H1 (cell line): ENCODE data around the gene LYRM4. TPM values are rescaled to one million over a fixed set of nuclear protein-coding genes. Genes with fewer than 3 reads are reported as not detected.

Experiments
- CTCF ChIA-PET: fragments of 300-600 bp; sonication (Branson Sonifier 250); formaldehyde crosslinking; loops from one replicate; lab custom pipeline; 2021; ENCODE audit not compliant: partially characterized antibody; lab: Charles Lee
- POLR2A ChIA-PET: fragments of 300-600 bp; sonication (Branson Sonifier 250); formaldehyde crosslinking; loops from one replicate; lab custom pipeline; 2021; ENCODE audit warnings: inconsistent platforms; ENCODE audit not compliant: partially characterized antibody; lab: Charles Lee
- DNase-seq, 2 experiments: peaks; one replicate each; pipeline versions ENCODE4 v3.0.0 to v3.0.0-alpha.2; 2010 to 2022; ENCODE audit warnings: low spot score in 2 of 2, low read depth in 1 of 2, mixed read lengths in 1 of 2
- FAIRE-seq: peaks from 2 replicates; lab custom pipeline; 2011; peaks lifted over from hg19 to GRCh38; lab: Jason Lieb, UNC
- H2AFZ ChIP-seq: 2 replicates; pipeline ENCODE4 v1.8.1; 2012; ENCODE audit warnings: low read length, inconsistent platforms
- H2AK5ac ChIP-seq: 2 replicates; pipeline ENCODE4 v1.6.1; 2013; ENCODE audit warnings: low read depth, low read length
- H2BK120ac ChIP-seq: replicated peaks from 2 replicates; pipeline ENCODE3; 2013; ENCODE audit warnings: low read depth, low read length, inconsistent platforms
- H2BK12ac ChIP-seq: 2 replicates; pipeline ENCODE4 v1.6.1; 2013; ENCODE audit warnings: low read depth, low read length
- H2BK15ac ChIP-seq: 2 replicates; pipeline ENCODE4 v1.6.1; 2013; ENCODE audit warnings: low read length
- H2BK20ac ChIP-seq: 2 replicates; pipeline ENCODE4 v1.6.1; 2013; ENCODE audit warnings: low read length
- H2BK5ac ChIP-seq: 2 replicates; pipeline ENCODE4 v1.6.1; 2013; ENCODE audit warnings: low read depth, low read length
- H3K14ac ChIP-seq: 2 replicates; pipeline ENCODE4 v1.6.1; 2013; ENCODE audit warnings: inconsistent platforms; ENCODE audit not compliant: insufficient read length
- H3K18ac ChIP-seq: 2 replicates; pipeline ENCODE4 v1.6.1; 2013; ENCODE audit warnings: low read length; ENCODE audit errors: extremely low read depth
- H3K23ac ChIP-seq: 2 replicates; pipeline ENCODE4 v1.6.1; 2013; ENCODE audit warnings: inconsistent platforms; ENCODE audit not compliant: insufficient read length
- H3K23me2 ChIP-seq: 2 replicates; pipeline ENCODE4 v1.6.1; 2013; ENCODE audit warnings: low read depth, low read length
- H3K27ac ChIP-seq: 2 replicates; pipeline ENCODE4 v1.6.1; 2011; ENCODE audit warnings: low read depth, low read length, inconsistent platforms
- H3K27me3 ChIP-seq, 4 experiments: replicated peaks in 1 of 4; 1 replicate in 1 of 4; 2 replicates in 3 of 4; pipeline versions ENCODE4 v1.6.1 to v1.8.1; 2011 to 2013; ENCODE audit warnings: low read length in 3 of 4, mild to moderate bottlenecking in 3 of 4, inconsistent platforms in 2 of 4, mixed read lengths in 2 of 4, moderate library complexity in 1 of 4; ENCODE audit not compliant: control insufficient read depth in 3 of 4, insufficient read depth in 3 of 4; ENCODE audit errors: extremely low read depth in 1 of 4
- H3K36me3 ChIP-seq, 4 experiments: 2 replicates each; pipeline versions ENCODE4 v1.6.1 to v1.8.1; 2011 to 2013; ENCODE audit warnings: mild to moderate bottlenecking in 4 of 4, low read length in 3 of 4, moderate library complexity in 2 of 4, control low read depth in 1 of 4, inconsistent platforms in 1 of 4; ENCODE audit not compliant: insufficient read depth in 4 of 4, control insufficient read depth in 2 of 4
- H3K4ac ChIP-seq: replicated peaks from 2 replicates; pipeline ENCODE3; 2013; ENCODE audit warnings: low read length, low read depth, mixed read lengths, inconsistent platforms; ENCODE audit not compliant: insufficient read length
- H3K4me1 ChIP-seq, 4 experiments: replicated peaks in 1 of 4; 1 replicate in 1 of 4; 2 replicates in 3 of 4; pipeline versions ENCODE4 v1.6.1 to v1.8.1; 2011 to 2013; ENCODE audit warnings: low read length in 3 of 4, inconsistent platforms in 2 of 4, mixed read lengths in 1 of 4; ENCODE audit not compliant: insufficient read depth in 4 of 4, control insufficient read depth in 3 of 4
- H3K4me2 ChIP-seq, 2 experiments: 2 replicates each; pipeline versions ENCODE4 v1.6.1 to v1.8.1; 2011 to 2013; ENCODE audit warnings: low read depth in 2 of 2, low read length in 2 of 2, control low read depth in 1 of 2, inconsistent platforms in 1 of 2, mild to moderate bottlenecking in 1 of 2; ENCODE audit not compliant: insufficient read depth in 1 of 2
- H3K4me3 ChIP-seq, 4 experiments: fragments of 200-600, 300-600 bp in 1 of 4; sonication (generic), shearing (Covaris generic), sonication (Bioruptor Twin) in 1 of 4; 2 replicates each; pipeline versions ENCODE4 v1.5.1 to v1.8.1; 2011 to 2016; ENCODE audit warnings: low read length in 4 of 4, low read depth in 3 of 4, control low read depth in 2 of 4, inconsistent platforms in 2 of 4, mild to moderate bottlenecking in 2 of 4, mixed read lengths in 1 of 4, moderate library complexity in 1 of 4; ENCODE audit not compliant: insufficient read depth in 2 of 4; ENCODE audit errors: extremely low read depth in 1 of 4
- H3K56ac ChIP-seq: replicated peaks from 2 replicates; pipeline ENCODE3; 2013; ENCODE audit warnings: low read depth, mild to moderate bottlenecking, mixed read lengths, low read length, inconsistent platforms; ENCODE audit not compliant: insufficient read length
- H3K79me1 ChIP-seq: 2 replicates; pipeline ENCODE4 v1.6.1; 2013; ENCODE audit warnings: low read depth, low read length, control low read depth
- H3K79me2 ChIP-seq, 2 experiments: 2 replicates each; pipeline versions ENCODE4 v1.6.1 to v1.8.1; 2012 to 2013; ENCODE audit warnings: low read length in 2 of 2, mild to moderate bottlenecking in 2 of 2, inconsistent platforms in 1 of 2; ENCODE audit not compliant: insufficient read depth in 2 of 2, control insufficient read depth in 1 of 2
- H3K9ac ChIP-seq, 4 experiments: replicated peaks in 1 of 4; 1 replicate in 1 of 4; 2 replicates in 3 of 4; pipeline versions ENCODE4 v1.6.1 to v1.8.1; 2011 to 2013; ENCODE audit warnings: low read depth in 3 of 4, low read length in 3 of 4, control low read depth in 2 of 4, mild to moderate bottlenecking in 2 of 4, moderate library complexity in 2 of 4, inconsistent platforms in 1 of 4; ENCODE audit errors: extremely low read depth in 1 of 4
- H3K9me3 ChIP-seq, 2 experiments: 2 replicates each; pipeline versions ENCODE4 v1.6.1 to v1.8.1; 2012 to 2013; ENCODE audit warnings: mild to moderate bottlenecking in 2 of 2, moderate library complexity in 2 of 2, control low read depth in 1 of 2, inconsistent platforms in 1 of 2, low read depth in 1 of 2, low read length in 1 of 2, mixed read lengths in 1 of 2; ENCODE audit not compliant: insufficient read depth in 2 of 2
- H4K20me1 ChIP-seq, 2 experiments: replicated peaks in 1 of 2; 2 replicates each; pipeline versions ENCODE3 to v1.8.1; 2011 to 2013; ENCODE audit warnings: inconsistent platforms in 2 of 2, low read length in 2 of 2, mild to moderate bottlenecking in 1 of 2; ENCODE audit not compliant: insufficient read depth in 2 of 2, control insufficient read depth in 1 of 2
- H4K5ac ChIP-seq: 2 replicates; pipeline ENCODE4 v1.6.1; 2013; ENCODE audit warnings: low read length, low read depth, mixed read lengths, inconsistent platforms; ENCODE audit not compliant: insufficient read length
- H4K8ac ChIP-seq: 2 replicates; pipeline ENCODE4 v1.8.0; 2013; ENCODE audit warnings: mild to moderate bottlenecking, moderate library complexity, low read length, inconsistent platforms; ENCODE audit not compliant: insufficient read depth; ENCODE audit errors: extremely low read depth
- H4K91ac ChIP-seq: replicated peaks from 2 replicates; pipeline ENCODE3; 2013; ENCODE audit warnings: low read length, mixed read lengths, inconsistent platforms; ENCODE audit not compliant: insufficient read length
- FOSL1 ChIP-seq: IDR thresholded peaks from 2 replicates; pipeline ENCODE4 v1.6.1; 2011; ENCODE audit warnings: mild to moderate bottlenecking, low read depth, low read length, moderate library complexity; ENCODE audit not compliant: insufficient read depth
- HDAC2 ChIP-seq, 2 experiments: fragments of 300-600 bp in 1 of 2; sonication (generic) in 1 of 2; IDR thresholded peaks; 2 replicates each; pipeline ENCODE4 v1.6.1; 2011 to 2012; ENCODE audit warnings: low read depth in 2 of 2, low read length in 2 of 2, mild to moderate bottlenecking in 2 of 2, moderate library complexity in 2 of 2, borderline replicate concordance in 1 of 2, inconsistent platforms in 1 of 2
- MAFK ChIP-seq: IDR thresholded peaks from 2 replicates; pipeline ENCODE4 v1.6.1; 2012; ENCODE audit warnings: low read depth, mild to moderate bottlenecking, improper control_type of control experiment, low read length
- POLR2A ChIP-seq, 2 experiments: IDR thresholded peaks; 1 replicate in 1 of 2; 2 replicates in 1 of 2; pipeline ENCODE4 v1.6.1; 2011; ENCODE audit warnings: low read depth in 2 of 2, low read length in 2 of 2, mild to moderate bottlenecking in 2 of 2; ENCODE audit errors: control extremely low read depth in 1 of 2
- YY1 ChIP-seq: IDR thresholded peaks from 2 replicates; pipeline ENCODE4 v1.6.1; 2011; ENCODE audit warnings: low read depth, mild to moderate bottlenecking, low read length
- ZNF274 ChIP-seq: IDR thresholded peaks from 2 replicates; pipeline ENCODE4 v1.7.0; 2012; ENCODE audit warnings: low read length, borderline replicate concordance; ENCODE audit errors: extremely low read depth
- WGBS, 2 experiments: shearing (Covaris generic) in 1 of 2; methylation state at CpG; one replicate each; pipeline versions ENCODE4 v1.1.6 to v1.1.7; 2013 to 2015; ENCODE audit warnings: low lambda C conversion rate in 2 of 2, mixed read lengths in 2 of 2, inconsistent platforms in 1 of 2, low coverage in 1 of 2, missing lambda C conversion rate in 1 of 2; ENCODE audit not compliant: insufficient replicate concordance in 2 of 2, insufficient coverage in 1 of 2, insufficient read length in 1 of 2; ENCODE audit errors: extremely low coverage in 1 of 2, missing lambda C conversion rate in 1 of 2; 5-methylcytosine and 5-hydroxymethylcytosine counted together
- polyA plus RNA-seq, 7 experiments: library from polyadenylated mRNA; depleted of rRNA in 3 of 7; stranded (reverse) in 5 of 7; unstranded in 2 of 7; fragments of >200 nt in 5 of 7; fragments of 200-250 nt in 2 of 7; gene quantifications; 1 replicate in 5 of 7; 2 replicates in 1 of 7; 4 replicates in 1 of 7; pipeline versions ENCODE4 v1.2.1 to v1.2.3, GENCODE V29; 2011 to 2013; ENCODE audit warnings: missing spikeins in 2 of 7, mixed read lengths in 2 of 7
- total RNA-seq: library from RNA; stranded (reverse); fragmentation: NEBNext Ultra II Directional; extraction: Animal tissue kit (Norgen Biotek cat#: 25700); gene quantifications from 2 replicates; pipeline ENCODE4 v1.2.1, GENCODE V29; 2021
- TF ChIP-seq, protein P1 (sequence below): IDR thresholded peaks from 2 replicates; pipeline ENCODE4 v1.6.1; 2011; ENCODE audit warnings: low read depth, mild to moderate bottlenecking, low read length; ENCODE audit not compliant: insufficient read depth
- TF ChIP-seq, protein P2 (sequence below): IDR thresholded peaks from 2 replicates; pipeline ENCODE4 v1.6.1; 2012; ENCODE audit warnings: low read length, inconsistent platforms
- TF ChIP-seq, protein P3 (sequence below): IDR thresholded peaks from 2 replicates; pipeline ENCODE4 v1.6.1; 2011; ENCODE audit warnings: low read length, improper control_type of control experiment

Gene LYRM4
- total and polyA plus RNA-seq, 2 of the 8 experiments (the other 6 are each of a cell fraction or from before 2014, with no cell fraction given): 56.6 to 62.8 TPM

DNA sequence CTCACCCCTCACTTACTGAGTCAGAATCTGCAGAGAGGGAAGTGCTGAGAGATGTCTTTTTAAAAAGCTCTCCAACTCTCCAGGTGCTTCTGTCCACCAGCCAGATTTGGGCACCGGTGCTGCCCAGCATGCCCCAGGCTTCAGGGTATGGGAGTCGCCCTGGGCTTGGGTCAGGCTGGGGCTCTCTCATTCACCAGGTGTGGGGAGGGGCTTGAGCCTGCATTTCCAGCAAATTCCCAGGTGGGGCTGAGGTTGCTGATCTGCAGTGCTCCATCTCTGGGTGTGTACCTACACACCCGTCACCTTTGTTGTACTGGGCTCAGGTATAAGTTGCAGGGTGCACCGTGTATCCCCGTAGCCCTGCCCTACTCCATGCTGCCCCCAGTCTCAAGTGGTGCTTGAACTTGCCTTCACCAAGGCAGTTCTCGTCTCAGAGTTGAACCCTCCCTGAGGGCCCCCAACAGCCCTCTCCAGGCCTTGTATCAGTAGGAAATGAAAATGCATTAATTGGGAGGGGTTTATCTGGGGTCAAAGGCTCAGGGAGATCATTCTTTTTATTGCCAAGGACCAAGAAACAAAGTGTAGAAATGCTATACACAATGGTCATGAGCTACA is 152.1 kb downstream of the LYRM4 start:
- Histone ChIP-seq H3K14ac (no peak overlapping the region), H3K4me2 (no peak overlapping the region), H2BK12ac (no peak overlapping the region), H3K18ac (no peak overlapping the region), H3K79me2 (no peaks in the 10 kb centered on the region), H2BK120ac (no peak overlapping the region), H4K20me1 (peaks cover 1 to 2% of the 10 kb centered on the region in 2 experiments), H4K5ac (no peak overlapping the region), H3K9ac (no peak overlapping the region), H3K9me3 (no peaks in the 10 kb centered on the region), H4K8ac (no peak overlapping the region), H3K27ac (no peak overlapping the region), H2BK5ac (no peak overlapping the region), H3K4me1 (no peaks in the 10 kb centered on the region; a peak in 1 of 7 replicates), H3K79me1 (no peaks in the 10 kb centered on the region), H2BK15ac (no peak overlapping the region), H3K56ac (no peak overlapping the region), H2AK5ac (no peak overlapping the region), H3K4me3 (no peak overlapping the region), H3K27me3 (no peaks in the 10 kb centered on the region), H2BK20ac (no peak overlapping the region), H3K23me2 (no peaks in the 10 kb centered on the region), H4K91ac (no peak overlapping the region), H2AFZ (no peak overlapping the region), H3K23ac (no peak overlapping the region), H3K36me3 (no peaks in the 10 kb centered on the region), H3K4ac (no peak overlapping the region)
- FAIRE-seq: no peak
- DNase-seq: no peak
- ChIA-PET CTCF (interaction anchor here (0.6 to 2.2 kb wide), 6 partner anchors 10 to 132 kb away, joined by 3 to 8 read pairs (median 3); no protein-coding TSS in a partner anchor), POLR2A (interaction anchor here (0.9 kb wide), 1 partner anchor 9 kb away, joined by 3 read pairs; no protein-coding TSS in a partner anchor)
- 88% methylated on average over 6 of the region's 6 CpGs; no CpG with 5 or more reads in 1 of the 2 experiments for WGBS, 2 experiments
- TF ChIP-seq POLR2A (IDR thresholded peaks at IDR 0.05; ENCODE audit: control extremely low read depth in 1 of 2, low read depth in 2 of 2, low read length in 2 of 2) (no peak), HDAC2 (IDR thresholded peaks at IDR 0.05; ENCODE audit: borderline replicate concordance in 1 of 2, low read depth in 2 of 2, low read length in 2 of 2) (no peak), MAFK (no peak), FOSL1 (no peak), ZNF274 (no peak), YY1 (no peak)
- TF ChIP-seq, protein P1, sequence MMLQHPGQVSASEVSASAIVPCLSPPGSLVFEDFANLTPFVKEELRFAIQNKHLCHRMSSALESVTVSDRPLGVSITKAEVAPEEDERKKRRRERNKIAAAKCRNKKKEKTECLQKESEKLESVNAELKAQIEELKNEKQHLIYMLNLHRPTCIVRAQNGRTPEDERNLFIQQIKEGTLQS: no peak
- TF ChIP-seq, protein P2, sequence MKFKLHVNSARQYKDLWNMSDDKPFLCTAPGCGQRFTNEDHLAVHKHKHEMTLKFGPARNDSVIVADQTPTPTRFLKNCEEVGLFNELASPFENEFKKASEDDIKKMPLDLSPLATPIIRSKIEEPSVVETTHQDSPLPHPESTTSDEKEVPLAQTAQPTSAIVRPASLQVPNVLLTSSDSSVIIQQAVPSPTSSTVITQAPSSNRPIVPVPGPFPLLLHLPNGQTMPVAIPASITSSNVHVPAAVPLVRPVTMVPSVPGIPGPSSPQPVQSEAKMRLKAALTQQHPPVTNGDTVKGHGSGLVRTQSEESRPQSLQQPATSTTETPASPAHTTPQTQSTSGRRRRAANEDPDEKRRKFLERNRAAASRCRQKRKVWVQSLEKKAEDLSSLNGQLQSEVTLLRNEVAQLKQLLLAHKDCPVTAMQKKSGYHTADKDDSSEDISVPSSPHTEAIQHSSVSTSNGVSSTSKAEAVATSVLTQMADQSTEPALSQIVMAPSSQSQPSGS: no peak
- TF ChIP-seq, protein P3, sequence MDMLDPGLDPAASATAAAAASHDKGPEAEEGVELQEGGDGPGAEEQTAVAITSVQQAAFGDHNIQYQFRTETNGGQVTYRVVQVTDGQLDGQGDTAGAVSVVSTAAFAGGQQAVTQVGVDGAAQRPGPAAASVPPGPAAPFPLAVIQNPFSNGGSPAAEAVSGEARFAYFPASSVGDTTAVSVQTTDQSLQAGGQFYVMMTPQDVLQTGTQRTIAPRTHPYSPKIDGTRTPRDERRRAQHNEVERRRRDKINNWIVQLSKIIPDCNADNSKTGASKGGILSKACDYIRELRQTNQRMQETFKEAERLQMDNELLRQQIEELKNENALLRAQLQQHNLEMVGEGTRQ: no peak
